D721Med (cell line): ENCODE data around the gene PRIMA1.

Experiments
- DNase-seq: peaks from one replicate; pipeline ENCODE4 v3.0.0; 2011; ENCODE audit warnings: low spot score; ENCODE audit not compliant: insufficient read length
- FAIRE-seq: peaks from 2 replicates; lab custom pipeline; 2011; peaks lifted over from hg19 to GRCh38; lab: Jason Lieb, UNC
- TF ChIP-seq, protein P1 (sequence below): IDR thresholded peaks from 2 replicates; pipeline ENCODE4 v1.5.1; 2012; ENCODE audit warnings: mild to moderate bottlenecking, control low read depth; ENCODE audit not compliant: insufficient read depth; ENCODE audit errors: missing control alignments

The PRIMA1 gene

DNA sequence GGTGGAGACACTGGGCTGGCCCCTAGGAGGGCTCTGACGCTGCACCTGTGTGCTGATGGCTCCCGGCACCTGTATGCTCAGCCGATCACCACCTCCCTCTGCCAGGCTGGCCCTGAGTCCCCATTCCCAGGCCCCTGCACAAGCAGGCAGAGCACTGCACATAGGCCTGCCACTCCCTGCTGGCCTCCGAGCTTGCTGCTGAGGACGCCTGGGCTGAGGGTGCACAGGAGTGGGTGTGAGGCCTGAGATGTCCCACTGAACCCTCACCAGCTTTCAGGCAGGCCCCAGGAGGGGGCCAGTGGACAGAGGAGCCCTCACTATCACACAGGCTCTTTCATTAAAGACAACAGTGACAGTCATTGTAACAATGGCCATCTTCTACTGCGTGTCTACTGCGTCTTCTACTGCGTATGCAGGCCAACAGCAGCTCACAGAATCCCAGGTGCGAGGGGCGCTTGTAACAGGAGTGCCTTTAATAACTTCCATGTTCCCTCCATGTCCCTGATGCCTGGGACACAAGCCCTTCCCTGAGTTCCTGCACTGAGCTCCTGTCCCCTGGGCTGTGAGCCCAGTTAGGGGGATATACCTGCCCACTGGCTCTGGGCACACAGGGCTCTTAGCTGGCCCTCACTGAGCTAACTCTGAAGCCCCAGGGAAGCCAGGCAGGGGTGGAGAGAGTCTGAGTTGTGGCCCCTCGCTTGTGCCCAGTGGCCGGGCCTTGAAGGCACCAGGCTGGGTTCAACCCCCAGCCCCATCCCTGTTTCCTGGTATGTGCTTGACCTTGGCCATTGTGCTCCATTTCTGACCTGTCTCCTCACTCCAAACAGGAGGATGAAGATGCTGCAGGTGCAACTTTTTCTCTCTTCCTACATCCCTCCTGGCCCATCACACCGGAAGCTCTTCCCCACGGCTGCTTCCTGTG, 71.3 kb downstream of the PRIMA1 start:
- FAIRE-seq (no peak), DNase-seq (no peak)
- TF ChIP-seq, protein P1, sequence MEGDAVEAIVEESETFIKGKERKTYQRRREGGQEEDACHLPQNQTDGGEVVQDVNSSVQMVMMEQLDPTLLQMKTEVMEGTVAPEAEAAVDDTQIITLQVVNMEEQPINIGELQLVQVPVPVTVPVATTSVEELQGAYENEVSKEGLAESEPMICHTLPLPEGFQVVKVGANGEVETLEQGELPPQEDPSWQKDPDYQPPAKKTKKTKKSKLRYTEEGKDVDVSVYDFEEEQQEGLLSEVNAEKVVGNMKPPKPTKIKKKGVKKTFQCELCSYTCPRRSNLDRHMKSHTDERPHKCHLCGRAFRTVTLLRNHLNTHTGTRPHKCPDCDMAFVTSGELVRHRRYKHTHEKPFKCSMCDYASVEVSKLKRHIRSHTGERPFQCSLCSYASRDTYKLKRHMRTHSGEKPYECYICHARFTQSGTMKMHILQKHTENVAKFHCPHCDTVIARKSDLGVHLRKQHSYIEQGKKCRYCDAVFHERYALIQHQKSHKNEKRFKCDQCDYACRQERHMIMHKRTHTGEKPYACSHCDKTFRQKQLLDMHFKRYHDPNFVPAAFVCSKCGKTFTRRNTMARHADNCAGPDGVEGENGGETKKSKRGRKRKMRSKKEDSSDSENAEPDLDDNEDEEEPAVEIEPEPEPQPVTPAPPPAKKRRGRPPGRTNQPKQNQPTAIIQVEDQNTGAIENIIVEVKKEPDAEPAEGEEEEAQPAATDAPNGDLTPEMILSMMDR: no peak

- FAIRE-seq (no peak), DNase-seq (no peak)
- TF ChIP-seq, protein P1: no peak
These were observed 72.1 kb downstream of the PRIMA1 start for GRCh38 chr14:93716002-93716745.

- DNase-seq: no peak
- TF ChIP-seq, protein P1: no peak
- FAIRE-seq: no peak
These were observed 72.9 kb downstream of the PRIMA1 start for GRCh38 chr14:93715279-93715927.

DNA sequence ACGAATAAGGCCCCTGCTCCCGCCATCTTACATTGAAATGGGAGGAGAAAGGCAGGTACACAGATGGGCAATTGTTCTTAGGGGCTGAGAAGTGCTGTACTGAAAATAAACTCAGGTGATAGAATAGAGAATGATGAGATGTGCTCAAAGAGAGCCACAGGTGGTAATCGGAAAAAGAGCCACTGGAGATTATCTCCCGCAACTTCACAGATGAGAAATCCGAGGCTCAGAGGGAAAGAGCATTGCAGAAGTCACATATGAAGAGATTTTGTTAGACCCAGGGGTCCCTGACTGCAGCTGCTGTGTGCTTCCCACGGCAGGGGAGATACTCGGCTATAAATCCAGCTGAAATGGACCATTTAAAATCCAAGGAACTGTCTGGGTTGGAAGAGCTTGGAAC, 73.7 kb downstream of the PRIMA1 start:
- FAIRE-seq: no peak

DNA sequence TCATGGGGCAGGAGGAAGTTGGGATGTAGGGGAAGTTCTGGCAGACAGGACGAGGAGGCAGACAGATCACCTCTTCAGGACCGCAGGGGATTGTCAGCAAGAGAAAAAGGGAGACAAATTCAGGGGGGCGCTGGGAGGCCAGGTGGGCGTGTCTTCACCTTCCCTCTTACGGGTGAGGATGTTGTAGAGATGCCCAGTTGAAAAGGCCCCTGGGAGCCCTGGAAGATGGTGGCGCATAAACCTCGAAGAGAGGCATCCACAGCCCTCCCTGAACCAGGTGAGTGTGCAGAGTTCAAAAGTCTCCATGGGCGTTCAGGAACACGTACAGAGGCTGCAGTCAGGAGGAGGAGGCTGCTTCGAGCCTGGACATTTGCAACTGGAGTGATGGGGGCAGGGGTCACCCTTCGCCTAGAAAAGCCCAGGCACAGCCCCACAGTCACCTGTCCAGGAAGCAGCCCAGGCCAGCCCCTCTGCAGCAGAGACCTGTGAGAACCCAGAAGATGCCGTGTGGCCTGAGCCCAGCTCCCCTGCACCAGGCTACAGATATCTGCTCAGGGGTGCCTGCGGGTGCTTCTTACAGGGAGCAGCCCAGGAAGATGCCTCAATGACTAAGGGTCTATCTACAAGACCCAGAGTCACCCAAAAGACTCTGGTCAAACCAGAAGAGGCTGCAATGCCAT, 74.4 kb downstream of the PRIMA1 start:
- DNase-seq (no peak), FAIRE-seq (no peak)
- TF ChIP-seq, protein P1: no peak

More for the DNA sequence above, 73.7 kb downstream of the PRIMA1 start:
- TF ChIP-seq, protein P1: no peak
- DNase-seq: no peak

GRCh38 chr14:93712838-93713724, 75.2 kb downstream of the PRIMA1 start:
- TF ChIP-seq, protein P1: no peak
- DNase-seq: no peak
- no peak for FAIRE-seq
